GM11168 (cell line): ENCODE measurements around the gene ZNF831.

ENCODE experiments used
- in situ Hi-C: fragments of 300-500 bp; cut with MboI; formaldehyde crosslinking; loops from one replicate; pipeline ENCODE4 v1.12.0; 2022; ENCODE audit warnings: low sequenced_read_pairs; ENCODE audit not compliant: unreplicated experiment

ZNF831 gene

GRCh38 chr20:59163631-59164530 is at the start of gene ZNF831:
Gene ZNF831, plus strand, starts transcription at chr20:59163821. Its CDS starts 27,199 bp downstream, at chr20:59191020.
- in situ Hi-C loops = no loop called here

- in situ Hi-C loops = no loop called here
Observed at GRCh38 chr20:59117526-59117925, 46.1 kb upstream of the ZNF831 start.

GRCh38 chr20:59118855-59119254 is 44.8 kb upstream of the ZNF831 start:
- in situ Hi-C loops = no loop called here

- in situ Hi-C loops = no loop called here
Observed at GRCh38 chr20:59120491-59120890, 43.1 kb upstream of the ZNF831 start.

- in situ Hi-C loops = no loop called here
Observed at GRCh38 chr20:59120919-59121318, 42.7 kb upstream of the ZNF831 start.

- in situ Hi-C loops = no loop called here
Observed at GRCh38 chr20:59121714-59122565, 41.7 kb upstream of the ZNF831 start.

GRCh38 chr20:59122566-59122919 is 41.1 kb upstream of the ZNF831 start:
- in situ Hi-C loops = no loop called here

- in situ Hi-C loops = no loop called here
Observed at GRCh38 chr20:59123011-59123677, 40.5 kb upstream of the ZNF831 start.

GRCh38 chr20:59123678-59124255 is 39.9 kb upstream of the ZNF831 start:
- in situ Hi-C loops = no loop called here

GRCh38 chr20:59124296-59125029 is 39.2 kb upstream of the ZNF831 start:
- in situ Hi-C loops = no loop called here

GRCh38 chr20:59125332-59125731 is 38.3 kb upstream of the ZNF831 start:
- in situ Hi-C loops = no loop called here

- in situ Hi-C loops = no loop called here
Observed at GRCh38 chr20:59125836-59126235, 37.8 kb upstream of the ZNF831 start.

- in situ Hi-C loops = no loop called here
Observed at GRCh38 chr20:59127839-59128238, 35.8 kb upstream of the ZNF831 start.

GRCh38 chr20:59131551-59132285 is 31.9 kb upstream of the ZNF831 start:
- in situ Hi-C loops = no loop called here

- in situ Hi-C loops = no loop called here
Observed at GRCh38 chr20:59134182-59134581, 29.4 kb upstream of the ZNF831 start.

- in situ Hi-C loops = no loop called here
Observed at GRCh38 chr20:59135093-59135492, 28.5 kb upstream of the ZNF831 start.

GRCh38 chr20:59136027-59136426 is 27.6 kb upstream of the ZNF831 start:
- in situ Hi-C loops = no loop called here

- in situ Hi-C loops = no loop called here
Observed at GRCh38 chr20:59137532-59137931, 26.1 kb upstream of the ZNF831 start.

- in situ Hi-C loops = no loop called here
Observed at GRCh38 chr20:59138114-59138748, 25.4 kb upstream of the ZNF831 start.
